HepG2 (cell line): ENCODE measurements around the gene HOXC12. TPM values are rescaled to one million over a fixed set of nuclear protein-coding genes. Genes with fewer than 3 reads are reported as not detected.
A peak's percentile ranks its signal among the peaks of the same experiment; 100 is the strongest.

ENCODE experiments used
- ATAC-seq: fragments of 200-7000 bp; cut with Tn5 transposase; 3 replicates; pipeline ENCODE4 v1.9.1; 2020; ENCODE audit warnings: mild to moderate bottlenecking, moderate library complexity
- BruUV-seq: library from RNA; stranded (reverse); fragments of 400-500 nt; replicated peaks from 2 replicates; lab custom pipeline; 2021; lab: Mats Ljungman, UMichigan
- CTCF ChIA-PET: fragments of 300-600 bp; formaldehyde crosslinking; extraction: SDS; loops from one replicate; lab custom pipeline; 2021; ENCODE audit warnings: low total read pairs, inconsistent platforms, low intra/inter-chr PET ratio; lab: Yijun Ruan, JAX
- POLR2A ChIA-PET: fragments of 350-600 bp; sonication (Branson Sonifier 250); formaldehyde crosslinking; loops from one replicate; lab custom pipeline; 2020; ENCODE audit warnings: antibody characterized with exemption, inconsistent platforms; lab: Yijun Ruan, JAX
- DNase-seq: peaks from one replicate; pipeline ENCODE4 v3.0.0-alpha.2; 2015; ENCODE audit warnings: low spot score
- FAIRE-seq: peaks from 3 replicates; lab custom pipeline; 2011; peaks lifted over from hg19 to GRCh38; lab: Jason Lieb, UNC
- H2AFZ ChIP-seq: one replicate; pipeline ENCODE4 v1.6.1; 2011; ENCODE audit warnings: low read length, inconsistent platforms
- H3K27ac ChIP-seq: fragments of 300-600 bp; 3 replicates; pipeline ENCODE4 v1.8.0; 2011; ENCODE audit warnings: mixed run types, mild to moderate bottlenecking, mixed read lengths, low read length, inconsistent platforms; ENCODE audit not compliant: insufficient read depth; ENCODE audit errors: extremely low read length
- H3K27me3 ChIP-seq, 2 experiments: fragments of 200-600 bp in 1 of 2; 2 replicates in 1 of 2; 3 replicates in 1 of 2; pipeline versions ENCODE4 v1.6.0 to v1.8.0; 2011; ENCODE audit warnings: low read length in 2 of 2, mild to moderate bottlenecking in 2 of 2, moderate library complexity in 2 of 2, inconsistent platforms in 1 of 2; ENCODE audit not compliant: insufficient read depth in 2 of 2, control insufficient read depth in 1 of 2
- H3K36me3 ChIP-seq, 2 experiments: fragments of 200-600 bp in 1 of 2; replicated peaks in 1 of 2; 2 replicates in 1 of 2; 3 replicates in 1 of 2; pipeline versions ENCODE4 v1.5.1 to v1.8.0; 2011; ENCODE audit warnings: low read length in 2 of 2, inconsistent platforms in 1 of 2; ENCODE audit not compliant: insufficient read depth in 2 of 2, control insufficient read depth in 1 of 2
- H3K4me1 ChIP-seq: 2 replicates; pipeline ENCODE4 v1.5.1; 2012; ENCODE audit warnings: low read length, inconsistent platforms; ENCODE audit not compliant: insufficient read depth
- H3K4me2 ChIP-seq: 2 replicates; pipeline ENCODE4 v1.6.0; 2011; ENCODE audit warnings: low read depth, low read length, inconsistent platforms
- H3K4me3 ChIP-seq, 3 experiments: fragments of 200-600 bp in 1 of 3; sonication (generic), shearing (Covaris generic) in 1 of 3; replicated peaks in 1 of 3; 2 replicates each; pipeline ENCODE4 v1.5.1; 2011 to 2016; ENCODE audit warnings: low read length in 3 of 3, inconsistent platforms in 2 of 3, low read depth in 2 of 3, mild to moderate bottlenecking in 2 of 3, control low read depth in 1 of 3, mixed read lengths in 1 of 3; ENCODE audit not compliant: insufficient read depth in 1 of 3
- H3K79me2 ChIP-seq: one replicate; pipeline ENCODE4 v1.6.1; 2011; ENCODE audit warnings: low read length, inconsistent platforms; ENCODE audit not compliant: insufficient read depth
- H3K9ac ChIP-seq: 2 replicates; pipeline ENCODE4 v1.6.0; 2011; ENCODE audit warnings: mild to moderate bottlenecking, low read depth, low read length, inconsistent platforms; ENCODE audit not compliant: insufficient read depth
- H3K9me3 ChIP-seq: 2 replicates; pipeline ENCODE4 v1.5.1; 2012; ENCODE audit warnings: mild to moderate bottlenecking, low read length
- H4K20me1 ChIP-seq: 2 replicates; pipeline ENCODE4 v1.6.0; 2011; ENCODE audit warnings: inconsistent platforms, mild to moderate bottlenecking, low read length, moderate library complexity; ENCODE audit not compliant: insufficient read depth
- EZH2 ChIP-seq: conservative IDR thresholded peaks from 2 replicates; pipeline ENCODE4 v1.6.1; 2012; ENCODE audit warnings: mild to moderate bottlenecking, low read depth, low read length, moderate library complexity
- HNF4A ChIP-seq: sonication (generic); formaldehyde crosslinking; IDR thresholded peaks from 2 replicates; pipeline ENCODE4 v1.4.0; 2020; ENCODE audit warnings: missing genetic modification reagents
- HOXA7 ChIP-seq: sonication (generic); formaldehyde crosslinking; IDR thresholded peaks from 2 replicates; pipeline ENCODE4 v1.8.1; 2022; ENCODE audit warnings: mild to moderate bottlenecking, missing genetic modification reagents, moderate library complexity
- MAFK ChIP-seq, 2 experiments: IDR thresholded peaks in 1 of 2; conservative IDR thresholded peaks in 1 of 2; 2 replicates each; pipeline ENCODE4 v1.6.1; 2011; ENCODE audit warnings: improper control_type of control experiment in 2 of 2, low read length in 2 of 2
- RNF2 ChIP-seq: fragments of 450-650 bp; conservative IDR thresholded peaks from 2 replicates; pipeline ENCODE4 v1.6.1; 2016; ENCODE audit warnings: low read depth
- ZNF232 ChIP-seq: sonication (generic); formaldehyde crosslinking; IDR thresholded peaks from 2 replicates; pipeline ENCODE4 v1.4.0; 2020; ENCODE audit warnings: missing genetic modification reagents, borderline replicate concordance
- ZNF382 ChIP-seq: sonication (generic); formaldehyde crosslinking; IDR thresholded peaks from 2 replicates; pipeline ENCODE4 v1.5.0; 2020; ENCODE audit warnings: missing genetic modification reagents, mild to moderate bottlenecking, borderline replicate concordance
- ZNF430 ChIP-seq: sonication (generic); formaldehyde crosslinking; IDR thresholded peaks from 2 replicates; pipeline ENCODE4 v1.9.0; 2021; ENCODE audit warnings: mild to moderate bottlenecking, missing genetic modification reagents
- ZNF543 ChIP-seq: sonication (generic); formaldehyde crosslinking; IDR thresholded peaks from 2 replicates; pipeline ENCODE4 v1.4.0; 2020; ENCODE audit warnings: mild to moderate bottlenecking, missing genetic modification reagents
- WGBS: methylation state at CpG from one replicate; pipeline ENCODE4 v1.1.6; 2017; ENCODE audit warnings: low lambda C conversion rate; 5-methylcytosine and 5-hydroxymethylcytosine counted together
- in situ Hi-C: cut with HindIII; loops from 2 replicates; pipeline ENCODE4 v1.10.0; 2017; ENCODE audit warnings: low pct_unique_long_range_greater_than_20kb; ENCODE audit not compliant: extremely low pct_ligation_motif_present
- intact Hi-C: fragments of 100-400 bp; cut with micrococcal nuclease; formaldehyde crosslinking; loops from one replicate; pipeline ENCODE4 v1.10.0; 2022; ENCODE audit not compliant: unreplicated experiment
- polyA plus RNA-seq, 8 experiments: library from polyadenylated mRNA; depleted of rRNA in 3 of 8; stranded (reverse) in 7 of 8; unstranded in 1 of 8; fragments of >200 nt; fragmentation: Illumina TruSeq in 4 of 8; extraction: Trizol in 4 of 8; gene quantifications; 2 replicates each; pipeline versions ENCODE4 v1.2.1 to v1.2.3, GENCODE V29; 2011 to 2016; ENCODE audit warnings: low read depth in 4 of 8, missing spikeins in 1 of 8, mixed read lengths in 1 of 8; ENCODE audit not compliant: insufficient read depth in 1 of 8
- total RNA-seq, 5 experiments: library from RNA; depleted of rRNA; stranded (reverse); fragments of >200 nt; fragmentation: Illumina TruSeq; extraction: Trizol; gene quantifications; 2 replicates each; pipeline ENCODE4 v1.2.3, GENCODE V29; 2016; ENCODE audit warnings: low read depth in 1 of 5

Gene HOXC12
- total and polyA plus RNA-seq, 2 of the 13 experiments (the other 11 are each of a cell fraction or from before 2014, with no cell fraction given): not detected

GRCh38 chr12:53966085-53966384 is 11.3 kb downstream of the HOXC12 start:
- CTCF ChIA-PET: no interaction called here
- H3K4me3 ChIP-seq: no peak overlapping the region
- H3K4me2 ChIP-seq: no peak overlapping the region
- H3K27me3 ChIP-seq: peaks cover 22 to 99% of the 10 kb centered on the region in 2 experiments
- no peaks in the 10 kb centered on the region for H3K4me1 ChIP-seq
- in situ Hi-C loops: no loop called here
- no peak for TF ChIP-seq HOXA7 (CRISPR knock-in tag)
- no peak for TF ChIP-seq MAFK (conservative IDR thresholded peaks at IDR 0.05 in 1 of 2, IDR thresholded peaks at IDR 0.05 in 1 of 2; ENCODE audit: low read length in 2 of 2)
- TF ChIP-seq ZNF543 (CRISPR knock-in tag): no peak
- TF ChIP-seq ZNF232 (CRISPR knock-in tag): no peak
- TF ChIP-seq RNF2: no peak
- no peak for TF ChIP-seq ZNF430
- TF ChIP-seq ZNF382 (CRISPR knock-in tag): no peak
- TF ChIP-seq, all 625 proteins: peak for 0
- WGBS: 40% methylated on average over 15 of the region's 15 CpGs
- Histone ChIP-seq H3K27ac (no peak overlapping the region), H3K9me3 (no peaks in the 10 kb centered on the region), H3K36me3 (no peaks in the 10 kb centered on the region), H2AFZ (no peak overlapping the region), H3K79me2 (no peaks in the 10 kb centered on the region), H3K9ac (no peak overlapping the region), H4K20me1 (0 out of 2 replicates have a peak, but pooled peaks cover 2% of the 10 kb centered on the region)
- POLR2A ChIA-PET: no interaction called here
- no peak for FAIRE-seq
- DNase-seq: no peak
- no TSS peak for BruUV-seq
- intact Hi-C loops: no loop called here
- ATAC-seq: no peak

GRCh38 chr12:53966385-53967133 is 11.9 kb downstream of the HOXC12 start:
- Histone ChIP-seq H3K4me2 (no peak overlapping the region), H3K79me2 (no peaks in the 10 kb centered on the region), H3K27me3 (peaks cover 19 to 99% of the 10 kb centered on the region in 2 experiments), H3K36me3 (no peaks in the 10 kb centered on the region), H4K20me1 (0 out of 2 replicates have a peak, but pooled peaks cover 2% of the 10 kb centered on the region), H3K27ac (no peak overlapping the region), H3K9ac (no peak overlapping the region), H3K9me3 (no peaks in the 10 kb centered on the region), H2AFZ (no peak overlapping the region)
- in situ Hi-C loops: no loop called here
- FAIRE-seq: no peak
- CTCF ChIA-PET: no interaction called here
- 23% methylated on average over 36 of the region's 36 CpGs for WGBS
- BruUV-seq: no TSS peak
- peak; percentile 97 for TF ChIP-seq EZH2
- TF ChIP-seq HNF4A (CRISPR knock-in tag): no peak
- TF ChIP-seq, all 625 proteins: peak for 1
- POLR2A ChIA-PET: no interaction called here
- ATAC-seq: no peak
- H3K4me1 ChIP-seq: no peaks in the 10 kb centered on the region
- DNase-seq: no peak
- intact Hi-C loops: no loop called here
- H3K4me3 ChIP-seq: no peak overlapping the region
